IMR-90 (cell line): Measurements from ENCODE around the gene MYL6. TPM values are rescaled to one million over a fixed set of nuclear protein-coding genes. Genes with fewer than 3 reads are reported as not detected.

ENCODE experiments used
- ATAC-seq: fragments of 200-7000 bp; cut with Tn5 transposase; 2 replicates; pipeline ENCODE4 v1.9.1; 2020; ENCODE audit warnings: low read depth, mild to moderate bottlenecking, moderate library complexity
- BruUV-seq: library from RNA; stranded (reverse); fragments of 400-500 nt; replicated peaks from 2 replicates; lab custom pipeline; 2021; lab: Mats Ljungman, UMichigan
- CTCF ChIA-PET: fragments of 300-600 bp; formaldehyde crosslinking; extraction: SDS; loops from one replicate; lab custom pipeline; 2021; ENCODE audit warnings: antibody characterized with exemption; lab: Yijun Ruan, JAX
- POLR2A ChIA-PET: fragments of 300-600 bp; sonication (Branson Sonifier 250); formaldehyde crosslinking; loops from one replicate; lab custom pipeline; 2022; ENCODE audit warnings: antibody characterized with exemption; ENCODE audit not compliant: unreplicated experiment; lab: Charles Lee
- DNase-seq: peaks from one replicate; pipeline ENCODE4 v3.0.0; 2013
- H2AFZ ChIP-seq: replicated peaks from 2 replicates; pipeline ENCODE3; 2013; ENCODE audit warnings: low read length, mild to moderate bottlenecking; ENCODE audit not compliant: poor library complexity
- H2AK5ac ChIP-seq: 2 replicates; pipeline ENCODE4 v1.6.1; 2013; ENCODE audit warnings: low read depth, low read length, inconsistent platforms
- H2AK9ac ChIP-seq: replicated peaks from 2 replicates; pipeline ENCODE3; 2013; ENCODE audit warnings: mild to moderate bottlenecking, low read depth, low read length, moderate library complexity; ENCODE audit not compliant: poor library complexity
- H2BK120ac ChIP-seq: 2 replicates; pipeline ENCODE4 v1.6.1; 2013; ENCODE audit warnings: low read depth, low read length, inconsistent platforms
- H2BK15ac ChIP-seq: 3 replicates; pipeline ENCODE4 v1.6.1; 2013; ENCODE audit warnings: low read depth, low read length, inconsistent platforms
- H2BK20ac ChIP-seq: 2 replicates; pipeline ENCODE4 v1.6.1; 2013; ENCODE audit warnings: low read depth, mild to moderate bottlenecking, inconsistent platforms, low read length, moderate library complexity
- H2BK5ac ChIP-seq: 2 replicates; pipeline ENCODE4 v1.6.1; 2013; ENCODE audit warnings: mild to moderate bottlenecking, low read depth, low read length, inconsistent platforms; ENCODE audit not compliant: poor library complexity, severe bottlenecking
- H3K14ac ChIP-seq: replicated peaks from 2 replicates; pipeline ENCODE4 v1.6.1; 2013; ENCODE audit warnings: low read depth, low read length, inconsistent platforms
- H3K18ac ChIP-seq: 2 replicates; pipeline ENCODE4 v1.6.1; 2013; ENCODE audit warnings: low read depth, low read length, control low read depth
- H3K23ac ChIP-seq: 2 replicates; pipeline ENCODE4 v1.6.1; 2013; ENCODE audit warnings: low read depth, low read length, inconsistent platforms
- H3K27ac ChIP-seq: 2 replicates; pipeline ENCODE4 v1.5.1; 2013; ENCODE audit warnings: mild to moderate bottlenecking, control low read depth, low read length; ENCODE audit not compliant: insufficient read depth
- H3K27me3 ChIP-seq: 2 replicates; pipeline ENCODE4 v1.6.1; 2013; ENCODE audit warnings: low read length; ENCODE audit not compliant: control insufficient read depth, insufficient read depth
- H3K36me3 ChIP-seq: 2 replicates; pipeline ENCODE4 v1.6.1; 2013; ENCODE audit warnings: low read length, mixed read lengths; ENCODE audit not compliant: control insufficient read depth, insufficient read depth
- H3K4ac ChIP-seq: 2 replicates; pipeline ENCODE4 v1.6.1; 2013; ENCODE audit warnings: low read depth, low read length, inconsistent platforms
- H3K4me1 ChIP-seq: 2 replicates; pipeline ENCODE4 v1.6.1; 2013; ENCODE audit warnings: low read length, mixed read lengths; ENCODE audit not compliant: control insufficient read depth, insufficient read depth
- H3K4me2 ChIP-seq: 2 replicates; pipeline ENCODE4 v1.6.1; 2013; ENCODE audit warnings: low read depth, mild to moderate bottlenecking, control low read depth, low read length, moderate library complexity
- H3K4me3 ChIP-seq: 2 replicates; pipeline ENCODE4 v1.5.1; 2013; ENCODE audit warnings: low read depth, mild to moderate bottlenecking, control low read depth, low read length, moderate library complexity; ENCODE audit not compliant: insufficient read depth
- H3K56ac ChIP-seq: 2 replicates; pipeline ENCODE4 v1.6.1; 2013; ENCODE audit warnings: low read length, inconsistent platforms; ENCODE audit not compliant: insufficient read depth; ENCODE audit errors: extremely low read depth
- H3K79me1 ChIP-seq, 2 experiments: 2 replicates each; pipeline ENCODE4 v1.6.1; 2013; ENCODE audit warnings: low read length in 2 of 2, inconsistent platforms in 1 of 2, low read depth in 1 of 2
- H3K9ac ChIP-seq: 2 replicates; pipeline ENCODE4 v1.6.1; 2013; ENCODE audit warnings: low read depth, low read length, control low read depth
- H3K9me1 ChIP-seq: 2 replicates; pipeline ENCODE4 v1.6.1; 2013; ENCODE audit warnings: low read length, inconsistent platforms; ENCODE audit not compliant: insufficient read depth
- H3K9me3 ChIP-seq: 2 replicates; pipeline ENCODE4 v1.6.1; 2013; ENCODE audit warnings: low read length; ENCODE audit not compliant: control insufficient read depth, insufficient read depth
- H4K20me1 ChIP-seq: 2 replicates; pipeline ENCODE4 v1.6.1; 2013; ENCODE audit warnings: low read length, inconsistent platforms; ENCODE audit not compliant: insufficient read depth
- H4K5ac ChIP-seq: 2 replicates; pipeline ENCODE4 v1.6.1; 2013; ENCODE audit warnings: mild to moderate bottlenecking, low read depth, low read length, control low read depth
- H4K8ac ChIP-seq, 2 experiments: 2 replicates each; pipeline ENCODE4 v1.6.1; 2013; ENCODE audit warnings: low read depth in 2 of 2, low read length in 2 of 2, control low read depth in 1 of 2, inconsistent platforms in 1 of 2
- H4K91ac ChIP-seq: 2 replicates; pipeline ENCODE4 v1.6.1; 2013; ENCODE audit warnings: low read depth, low read length, inconsistent platforms; ENCODE audit not compliant: insufficient read depth
- CHD1 ChIP-seq: IDR thresholded peaks from 2 replicates; pipeline ENCODE4 v1.6.1; 2012; ENCODE audit warnings: low read depth, low read length, improper control_type of control experiment
- RFX5 ChIP-seq: IDR thresholded peaks from 2 replicates; pipeline ENCODE4 v1.8.0; 2012; ENCODE audit warnings: low read depth, mild to moderate bottlenecking, low read length, moderate library complexity
- WGBS, 2 experiments: methylation state at CpG; one replicate each; pipeline versions ENCODE4 v1.1.5 to v1.1.7; 2013; ENCODE audit warnings: missing lambda C conversion rate in 2 of 2; ENCODE audit not compliant: insufficient read length in 1 of 2; ENCODE audit errors: extremely low coverage in 2 of 2; 5-methylcytosine and 5-hydroxymethylcytosine counted together
- dilution Hi-C: fragments of 300-500 bp; cut with HindIII; formaldehyde crosslinking; loops from one replicate; pipeline ENCODE4 v1.14.3; 2018; ENCODE audit warnings: low sequenced_read_pairs; ENCODE audit not compliant: unreplicated experiment
- in situ Hi-C: fragments of 300-500 bp; cut with MboI; formaldehyde crosslinking; loops from 3 replicates; pipeline ENCODE4 v1.14.3; 2019; ENCODE audit warnings: low sequenced_read_pairs, inconsistent platforms, mixed read lengths
- intact Hi-C: fragments of 100-400 bp; cut with micrococcal nuclease; formaldehyde crosslinking; loops from 2 replicates; pipeline ENCODE4 v1.10.0; 2022
- polyA plus RNA-seq, 3 experiments: library from polyadenylated mRNA; depleted of rRNA; stranded (reverse); fragments of >200 nt; gene quantifications; 2 replicates each; pipeline ENCODE4 v1.2.3, GENCODE V29; 2012; ENCODE audit warnings: low replicate concordance in 1 of 3
- total RNA-seq: library from RNA; depleted of rRNA; stranded (reverse); fragments of >200 nt; gene quantifications from 2 replicates; pipeline ENCODE4 v1.2.3, GENCODE V29; 2012

MYL6 gene
- total and polyA plus RNA-seq, 2 of the 4 experiments (the other 2 are of a cell fraction), result 4,816 to 6,979 TPM

DNA sequence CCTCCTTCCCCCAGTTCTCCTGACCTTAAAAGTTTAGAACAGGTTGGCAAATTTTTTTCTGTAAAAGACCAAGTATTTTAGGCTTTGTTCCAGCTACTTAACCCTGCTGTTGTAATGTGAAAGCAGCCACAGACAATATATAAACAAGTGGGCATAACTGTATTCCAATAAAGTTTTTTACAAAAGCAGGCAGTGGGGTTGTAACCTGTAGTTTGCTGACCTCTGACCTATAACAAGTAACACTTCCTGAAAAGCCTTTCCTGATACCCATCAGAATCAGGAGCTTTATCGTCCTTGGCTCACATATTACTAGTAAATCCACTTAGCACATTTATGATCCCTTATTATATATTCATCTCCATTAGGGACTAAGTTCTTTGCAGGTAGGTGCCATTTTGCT lies 44.2 kb downstream of the MYL6 start:
- Histone ChIP-seq H2BK15ac (no peak overlapping the region), H3K27ac (no peak overlapping the region), H3K4me1 (peaks cover 7% of the 10 kb centered on the region), H2AFZ (no peak overlapping the region), H2BK120ac (no peak overlapping the region), H2BK5ac (no peak overlapping the region), H2AK5ac (no peak overlapping the region), H3K79me1 (peaks cover 6 to 23% of the 10 kb centered on the region in 2 experiments), H4K20me1 (peaks cover 11% of the 10 kb centered on the region), H3K4me2 (no peak overlapping the region), H2BK20ac (no peak overlapping the region), H3K9me3 (no peaks in the 10 kb centered on the region), H3K4ac (no peak overlapping the region), H2AK9ac (no peak overlapping the region), H3K56ac (no peak overlapping the region), H3K36me3 (peaks cover 21% of the 10 kb centered on the region), H3K14ac (no peak overlapping the region), H3K9ac (no peak overlapping the region), H4K91ac (no peak overlapping the region), H4K8ac (no peak overlapping the region), H4K5ac (no peak overlapping the region; the same call in 1 of the 2 replicates), H3K18ac (no peak overlapping the region), H3K4me3 (no peak overlapping the region), H3K27me3 (no peaks in the 10 kb centered on the region), H3K23ac (no peak overlapping the region), H3K9me1 (no peaks in the 10 kb centered on the region)
- CTCF ChIA-PET, result interaction anchor here (1.5 kb wide), 1 partner anchor 13 kb away, joined by 6 read pairs; the partner anchor contains the start of gene SMARCC2
- intact Hi-C loops (no loop called here), dilution Hi-C loops (no loop called here), in situ Hi-C loops (no loop called here)
- ATAC-seq (no peak), DNase-seq (no peak)
- no CpG with 5 or more reads among the region's 1 CpG for WGBS, 2 experiments
- BruUV-seq, result no TSS peak
- no peak for TF ChIP-seq RFX5
- no peak for TF ChIP-seq CHD1
- POLR2A ChIA-PET, result no interaction called here
